Stomach (tissue), 19 donors: Measurements from ENCODE around the gene KPNA4. TPM values are rescaled to one million over a fixed set of nuclear protein-coding genes. Genes with fewer than 3 reads are reported as not detected.

Experiments used
- DNase-seq, 2 donors: peaks; one replicate each; pipeline versions ENCODE4 v3.0.0 to v3.0.0-alpha.2; 2013 to 2019
- H3K27ac ChIP-seq, 5 donors: fragments of 200-600 bp in 4 of 5; sonication (generic) in 4 of 5; one replicate each; pipeline ENCODE4 v1.5.1; 2013 to 2019; ENCODE audit warnings: mild to moderate bottlenecking in 1 of 5, moderate library complexity in 1 of 5
- H3K27me3 ChIP-seq, 3 donors: fragments of 200-600 bp; sonication (generic); one replicate each; pipeline ENCODE4 v1.5.1; 2017 to 2019; ENCODE audit warnings: mixed run types in 1 of 3
- H3K36me3 ChIP-seq, 4 donors: fragments of 200-600 bp; sonication (generic); 1 replicate in 3 of 4; 2 replicates in 1 of 4; pipeline ENCODE4 v1.5.1; 2016 to 2019
- H3K4me1 ChIP-seq, 4 donors: fragments of 200-600 bp; sonication (generic); one replicate each; pipeline ENCODE4 v1.5.1; 2016 to 2019
- H3K4me3 ChIP-seq, 4 donors: fragments of 200-600 bp; sonication (generic) in 3 of 4; one replicate each; pipeline ENCODE4 v1.5.1; 2016 to 2019; ENCODE audit warnings: mild to moderate bottlenecking in 1 of 4
- H3K9me3 ChIP-seq, 4 donors: fragments of 200-600 bp; sonication (generic); one replicate each; pipeline ENCODE4 v1.5.1; 2016 to 2019
- CTCF ChIP-seq, 7 experiments: fragments of 450-650 bp in 4 of 7; fragments of 200-600 bp in 3 of 7; sonication (generic) in 3 of 7; IDR thresholded peaks; one replicate each; pipeline ENCODE4 v1.5.1; 2016 to 2019; ENCODE audit warnings: antibody characterized with exemption in 7 of 7, control low read depth in 2 of 7, mild to moderate bottlenecking in 1 of 7
- EP300 ChIP-seq: sonication (generic); formaldehyde crosslinking; IDR thresholded peaks from one replicate; pipeline ENCODE4 v1.6.1; 2017; ENCODE audit warnings: antibody characterized with exemption
- POLR2A ChIP-seq, 4 donors: fragments of 450-650 bp; IDR thresholded peaks; one replicate each; pipeline ENCODE4 v1.6.1; 2016; ENCODE audit warnings: antibody characterized with exemption in 4 of 4, control low read depth in 2 of 4, mild to moderate bottlenecking in 1 of 4, moderate library complexity in 1 of 4
- POLR2AphosphoS5 ChIP-seq, 3 donors: sonication (generic); formaldehyde crosslinking; IDR thresholded peaks; one replicate each; pipeline ENCODE4 v1.6.1; 2016; ENCODE audit warnings: antibody characterized with exemption in 3 of 3
- WGBS, 5 donors: extraction: QIAGEN DNeasy Blood & Tissue Kit in 3 of 5; methylation state at CpG; one replicate each; pipeline versions ENCODE4 v1.1.5 to v1.1.7; 2013 to 2018; 5-methylcytosine and 5-hydroxymethylcytosine counted together
- intact Hi-C: fragments of 100-400 bp; cut with DNase I; formaldehyde crosslinking; loops from one replicate; pipeline ENCODE4 v1.15.1; 2023; ENCODE audit warnings: low total_unique reads
- long read RNA-seq, 10 donors: transcript quantifications; one replicate each; lab custom pipeline, GENCODE V29; 2026
- polyA plus RNA-seq, 3 donors: library from polyadenylated mRNA; stranded (reverse); fragments of 200-250 nt; gene quantifications; one replicate each; pipeline ENCODE4 v1.2.3, GENCODE V29; 2013
- total RNA-seq, 5 donors: library from RNA; depleted of rRNA; stranded (reverse); fragments of >200 nt; gene quantifications; one replicate each; pipeline versions ENCODE4 v1.1.0 to v1.2.3, GENCODE V29; 2014 to 2016
- donor health status: healthy with polysubstance abuse.
- donor health status: Bipolar disorder and iron deficiency.
- donor health status: healthy.

The KPNA4 gene
- total RNA-seq: 10 to 100 TPM in 4 of 5 donors, 1 to 10 TPM in 1; 3.8 to 41.7 (median 23.2) TPM
- 10 to 100 TPM; 10.8 to 13.3 (median 11.3) TPM for polyA plus RNA-seq
- long read RNA-seq, donor 1, full-length matches to known transcripts: 3 of 3 reads
- long read RNA-seq, donor 1, partial matches to known transcripts: 0 of 3 reads
- long read RNA-seq, donor 1, other reads (novel, unspliced or antisense): 0 of 3 reads
- long read RNA-seq, donor 2, full-length matches to known transcripts: 5 of 11 reads
- long read RNA-seq, donor 2, partial matches to known transcripts: 6 of 11 reads
- long read RNA-seq, donor 2, other reads (novel, unspliced or antisense): 0 of 11 reads
- long read RNA-seq, donor 3, full-length matches to known transcripts: 2 of 2 reads
- long read RNA-seq, donor 3, partial matches to known transcripts: 0 of 2 reads
- long read RNA-seq, donor 3, other reads (novel, unspliced or antisense): 0 of 2 reads
- long read RNA-seq, donor 4, full-length matches to known transcripts: 1 of 1 reads
- long read RNA-seq, donor 4, partial matches to known transcripts: 0 of 1 reads
- long read RNA-seq, donor 4, other reads (novel, unspliced or antisense): 0 of 1 reads
- long read RNA-seq, donor 5, full-length matches to known transcripts: 4 of 4 reads
- long read RNA-seq, donor 5, partial matches to known transcripts: 0 of 4 reads
- long read RNA-seq, donor 5, other reads (novel, unspliced or antisense): 0 of 4 reads
- long read RNA-seq, donor 6: 0 reads
- long read RNA-seq, donor 7, full-length matches to known transcripts: 5 of 11 reads
- long read RNA-seq, donor 7, partial matches to known transcripts: 6 of 11 reads
- long read RNA-seq, donor 7, other reads (novel, unspliced or antisense): 0 of 11 reads
- long read RNA-seq, donor 8, full-length matches to known transcripts: 5 of 10 reads
- long read RNA-seq, donor 8, partial matches to known transcripts: 5 of 10 reads
- long read RNA-seq, donor 8, other reads (novel, unspliced or antisense): 0 of 10 reads
- long read RNA-seq, donor 9, full-length matches to known transcripts: 2 of 2 reads
- long read RNA-seq, donor 9, partial matches to known transcripts: 0 of 2 reads
- long read RNA-seq, donor 9, other reads (novel, unspliced or antisense): 0 of 2 reads
- long read RNA-seq, donor 10, full-length matches to known transcripts: 1 of 1 reads
- long read RNA-seq, donor 10, partial matches to known transcripts: 0 of 1 reads
- long read RNA-seq, donor 10, other reads (novel, unspliced or antisense): 0 of 1 reads

- Histone ChIP-seq H3K4me3 (peak within 1 kb of the TSS; percentile 79 to 85 (median 80)), H3K27ac (peak within 1 kb of the TSS; percentile 88 to 100 (median 99)), H3K27me3 (no peaks in the 10 kb centered on the region), H3K4me1 (peaks cover 15 to 49% (median 39%) of the 10 kb centered on the region in 4 donors), H3K9me3 (no peaks in the 10 kb centered on the region), H3K36me3 (peaks cover 0 to 12% (median 0%) of the 10 kb centered on the region in 4 donors)
- 0 to 1% (median 0%) methylated on average over 61 to 71 of the region's 71 CpGs for WGBS, 5 donors
- DNase-seq: peak; percentile 98 to 99
- TF ChIP-seq POLR2AphosphoS5 (IDR thresholded peaks at IDR 0.05) (peak; percentile 39 to 96 (median 95)), EP300 (no peak), POLR2A (IDR thresholded peaks at IDR 0.05) (peak in 1 of 4 donors; percentile 82)
- intact Hi-C loops: no loop called here
These were observed at the start of gene KPNA4 for GRCh38 chr3:160565442-160566403. Gene KPNA4 (minus strand): TSS chr3:160565571. CDS start chr3:160565282, 289 bp downstream.

- H3K4me3 ChIP-seq: no peak overlapping the region
- DNase-seq: no peak
- no peaks in the 10 kb centered on the region for H3K9me3 ChIP-seq
- H3K36me3 ChIP-seq: no peaks in the 10 kb centered on the region
- H3K4me1 ChIP-seq: peaks cover 0 to 19% (median 7%) of the 10 kb centered on the region in 4 donors
- TF ChIP-seq EP300 (no peak), POLR2AphosphoS5 (IDR thresholded peaks at IDR 0.05) (no peak), CTCF (IDR thresholded peaks at IDR 0.05) (no peak), POLR2A (IDR thresholded peaks at IDR 0.05) (no peak)
- H3K27me3 ChIP-seq: no peaks in the 10 kb centered on the region
- H3K27ac ChIP-seq: no peak overlapping the region
- intact Hi-C loops: no loop called here
- 94 to 97% (median 94%) methylated on average over 1 of the region's 1 CpG for WGBS, 5 donors
These were observed 48.3 kb upstream of the KPNA4 start for GRCh38 chr3:160613661-160614060.

GRCh38 chr3:160612386-160613075 lies 47.2 kb upstream of the KPNA4 start:
- DNase-seq: no peak
- Histone ChIP-seq H3K27me3 (no peaks in the 10 kb centered on the region), H3K4me3 (no peak overlapping the region), H3K27ac (no peak overlapping the region), H3K9me3 (no peaks in the 10 kb centered on the region), H3K4me1 (peaks cover 0 to 10% (median 6%) of the 10 kb centered on the region in 4 donors), H3K36me3 (no peaks in the 10 kb centered on the region)
- 68 to 80% (median 76%) methylated on average over 3 of the region's 3 CpGs for WGBS, 5 donors
- TF ChIP-seq POLR2A (IDR thresholded peaks at IDR 0.05) (no peak), CTCF (IDR thresholded peaks at IDR 0.05) (no peak), EP300 (no peak), POLR2AphosphoS5 (IDR thresholded peaks at IDR 0.05) (no peak)
- intact Hi-C loops: no loop called here
